Diencephalon (tissue), 1 donor: ENCODE measurements around the gene FGFBP3. TPM values are rescaled to one million over a fixed set of nuclear protein-coding genes. Genes with fewer than 3 reads are reported as not detected.

Experiments used
- small RNA-seq: library from RNA; depleted of rRNA; stranded (forward); fragments of <200 nt; gene quantifications from one replicate; pipeline ENCODE3, GENCODE V24; 2014
- total RNA-seq: library from RNA; depleted of rRNA; stranded (reverse); fragments of >200 nt; gene quantifications from one replicate; pipeline ENCODE4 v1.2.3, GENCODE V29; 2014

Gene FGFBP3, protein sequence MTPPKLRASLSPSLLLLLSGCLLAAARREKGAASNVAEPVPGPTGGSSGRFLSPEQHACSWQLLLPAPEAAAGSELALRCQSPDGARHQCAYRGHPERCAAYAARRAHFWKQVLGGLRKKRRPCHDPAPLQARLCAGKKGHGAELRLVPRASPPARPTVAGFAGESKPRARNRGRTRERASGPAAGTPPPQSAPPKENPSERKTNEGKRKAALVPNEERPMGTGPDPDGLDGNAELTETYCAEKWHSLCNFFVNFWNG
- total RNA-seq: 21.7 TPM

DNA sequence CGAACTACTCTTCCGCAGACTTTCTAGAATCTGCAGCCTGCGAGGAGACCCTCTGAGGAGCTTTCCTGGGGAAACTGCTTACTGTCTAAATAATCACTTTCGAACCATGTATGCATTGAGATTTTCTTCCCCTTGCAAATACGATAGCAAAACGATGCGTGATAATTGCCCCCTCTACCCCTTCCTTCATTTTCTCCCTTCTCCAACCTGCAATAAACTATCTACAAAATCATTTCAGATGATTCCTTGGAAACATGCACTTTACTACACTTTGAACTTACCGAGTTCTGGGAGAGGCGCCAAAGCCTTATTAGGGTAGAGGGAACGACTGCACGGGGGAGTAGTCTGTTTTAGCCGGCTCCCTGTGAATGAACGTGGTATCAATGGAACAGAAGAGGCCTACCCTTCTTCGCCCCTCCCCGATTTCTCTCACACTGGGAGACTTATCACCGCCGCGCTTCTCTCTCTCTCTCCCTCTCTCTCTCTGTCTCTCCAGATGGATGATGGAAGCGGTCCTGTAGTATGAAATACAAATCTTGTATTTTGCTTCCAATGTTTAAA lies at the start of gene FGFBP3:
TSS of gene FGFBP3 (minus strand) at position 370 of the 561 bp plus-strand sequence. CDS start 517 bp downstream, outside the sequence.

DNA sequence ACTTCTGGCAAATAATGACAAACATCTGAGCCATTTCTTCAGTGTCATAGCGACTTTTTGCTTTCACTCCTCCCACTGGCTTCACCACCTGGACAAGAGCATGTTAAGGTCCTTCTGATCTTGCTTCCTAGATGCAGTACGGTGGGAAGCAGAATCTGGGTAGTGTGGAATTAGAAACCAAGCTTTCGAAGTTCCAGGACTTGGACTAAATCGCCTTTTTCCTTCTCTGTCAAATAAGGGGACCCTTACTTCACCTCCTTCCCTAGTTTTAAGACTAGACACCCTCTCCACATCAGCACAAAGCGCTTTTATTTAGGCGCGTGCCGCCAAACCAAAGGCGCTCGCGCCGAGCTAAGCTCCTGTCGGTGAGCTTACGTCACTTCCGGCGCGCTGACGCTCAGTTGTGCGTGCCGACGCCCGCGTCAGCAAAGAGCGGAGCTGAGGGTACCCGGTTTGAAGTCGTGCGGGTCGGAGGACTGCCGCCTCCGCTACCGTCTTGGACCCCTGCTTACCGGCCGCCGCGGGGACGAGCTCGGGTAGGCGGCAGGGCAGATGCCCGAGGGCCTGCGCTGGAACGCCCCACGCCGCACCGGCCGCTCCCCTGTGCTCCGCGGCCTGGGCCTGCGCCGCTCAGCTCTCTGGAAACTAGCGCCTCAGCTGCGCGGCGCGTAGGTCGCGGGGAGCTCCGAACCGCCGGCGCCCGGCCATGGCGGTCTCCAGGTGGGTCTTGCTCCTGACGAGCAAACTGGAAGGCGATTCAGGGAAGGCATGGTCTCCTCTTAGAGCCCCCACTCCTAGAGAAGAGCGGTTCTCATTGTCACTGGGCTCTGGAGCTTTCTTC lies 14.3 kb upstream of the FGFBP3 start, which contains the start of gene BTAF1:
TSS of gene BTAF1 (plus strand) at position 400 of the 841 bp plus-strand sequence. CDS start at position 707, 307 bp downstream.

Small RNA genes within 50 kb of the gene (small RNA-seq; reads per million reads assigned to genes)
- gene AL359198.2: not detected

Other genes with a start within 250 kb of the FGFBP3 start
- 80.5 TPM for gene TNKS2, start 111.1 kb downstream of the FGFBP3 start, total RNA-seq
- gene BTAF1, start 14.3 kb upstream of the FGFBP3 start, total RNA-seq: 54.9 TPM